B cell (primary cell): Measurements from ENCODE around the gene BTRC.

ENCODE experiments used
- CTCF ChIP-seq: fragments of 200-600 bp; IDR thresholded peaks from one replicate; pipeline ENCODE4 v1.8.0; 2022; ENCODE audit warnings: antibody characterized with exemption, mild to moderate bottlenecking
- EZH2 ChIP-seq: IDR thresholded peaks from 2 replicates; pipeline ENCODE4 v1.6.1; 2012; ENCODE audit warnings: borderline replicate concordance, low read depth, mild to moderate bottlenecking, moderate library complexity, low read length; ENCODE audit not compliant: insufficient read depth, poor library complexity, severe bottlenecking

- TF ChIP-seq CTCF (no peak), EZH2 (no peak)
Observed at GRCh38 chr10:101525848-101526247, 171.9 kb downstream of the BTRC start.
